HepG2 (cell line): Measurements from ENCODE around the gene CDCP1. TPM values are rescaled to one million over a fixed set of nuclear protein-coding genes. Genes with fewer than 3 reads are reported as not detected.

Experiments used
- ATAC-seq: fragments of 200-7000 bp; cut with Tn5 transposase; 3 replicates; pipeline ENCODE4 v1.9.1; 2020; ENCODE audit warnings: mild to moderate bottlenecking, moderate library complexity
- BruUV-seq: library from RNA; stranded (reverse); fragments of 400-500 nt; replicated peaks from 2 replicates; lab custom pipeline; 2021; lab: Mats Ljungman, UMichigan
- CTCF ChIA-PET: fragments of 300-600 bp; formaldehyde crosslinking; extraction: SDS; loops from one replicate; lab custom pipeline; 2021; ENCODE audit warnings: low total read pairs, inconsistent platforms, low intra/inter-chr PET ratio; lab: Yijun Ruan, JAX
- POLR2A ChIA-PET: fragments of 350-600 bp; sonication (Branson Sonifier 250); formaldehyde crosslinking; loops from one replicate; lab custom pipeline; 2020; ENCODE audit warnings: antibody characterized with exemption, inconsistent platforms; lab: Yijun Ruan, JAX
- DNase-seq: peaks from one replicate; pipeline ENCODE4 v3.0.0-alpha.2; 2015; ENCODE audit warnings: low spot score
- FAIRE-seq: peaks from 3 replicates; lab custom pipeline; 2011; peaks lifted over from hg19 to GRCh38; lab: Jason Lieb, UNC
- H2AFZ ChIP-seq: one replicate; pipeline ENCODE4 v1.6.1; 2011; ENCODE audit warnings: low read length, inconsistent platforms
- H3K27ac ChIP-seq: fragments of 300-600 bp; 3 replicates; pipeline ENCODE4 v1.8.0; 2011; ENCODE audit warnings: mixed run types, mild to moderate bottlenecking, mixed read lengths, low read length, inconsistent platforms; ENCODE audit not compliant: insufficient read depth; ENCODE audit errors: extremely low read length
- H3K27me3 ChIP-seq, 2 experiments: fragments of 200-600 bp in 1 of 2; 2 replicates in 1 of 2; 3 replicates in 1 of 2; pipeline versions ENCODE4 v1.6.0 to v1.8.0; 2011; ENCODE audit warnings: low read length in 2 of 2, mild to moderate bottlenecking in 2 of 2, moderate library complexity in 2 of 2, inconsistent platforms in 1 of 2; ENCODE audit not compliant: insufficient read depth in 2 of 2, control insufficient read depth in 1 of 2
- H3K36me3 ChIP-seq, 2 experiments: fragments of 200-600 bp in 1 of 2; replicated peaks in 1 of 2; 2 replicates in 1 of 2; 3 replicates in 1 of 2; pipeline versions ENCODE4 v1.5.1 to v1.8.0; 2011; ENCODE audit warnings: low read length in 2 of 2, inconsistent platforms in 1 of 2; ENCODE audit not compliant: insufficient read depth in 2 of 2, control insufficient read depth in 1 of 2
- H3K4me1 ChIP-seq: 2 replicates; pipeline ENCODE4 v1.5.1; 2012; ENCODE audit warnings: low read length, inconsistent platforms; ENCODE audit not compliant: insufficient read depth
- H3K4me2 ChIP-seq: 2 replicates; pipeline ENCODE4 v1.6.0; 2011; ENCODE audit warnings: low read depth, low read length, inconsistent platforms
- H3K4me3 ChIP-seq, 3 experiments: fragments of 200-600 bp in 1 of 3; sonication (generic), shearing (Covaris generic) in 1 of 3; replicated peaks in 1 of 3; 2 replicates each; pipeline ENCODE4 v1.5.1; 2011 to 2016; ENCODE audit warnings: low read length in 3 of 3, inconsistent platforms in 2 of 3, low read depth in 2 of 3, mild to moderate bottlenecking in 2 of 3, control low read depth in 1 of 3, mixed read lengths in 1 of 3; ENCODE audit not compliant: insufficient read depth in 1 of 3
- H3K79me2 ChIP-seq: one replicate; pipeline ENCODE4 v1.6.1; 2011; ENCODE audit warnings: low read length, inconsistent platforms; ENCODE audit not compliant: insufficient read depth
- H3K9ac ChIP-seq: 2 replicates; pipeline ENCODE4 v1.6.0; 2011; ENCODE audit warnings: mild to moderate bottlenecking, low read depth, low read length, inconsistent platforms; ENCODE audit not compliant: insufficient read depth
- H3K9me3 ChIP-seq: 2 replicates; pipeline ENCODE4 v1.5.1; 2012; ENCODE audit warnings: mild to moderate bottlenecking, low read length
- H4K20me1 ChIP-seq: 2 replicates; pipeline ENCODE4 v1.6.0; 2011; ENCODE audit warnings: inconsistent platforms, mild to moderate bottlenecking, low read length, moderate library complexity; ENCODE audit not compliant: insufficient read depth
- BCL3 ChIP-seq: sonication (generic); formaldehyde crosslinking; IDR thresholded peaks from 2 replicates; pipeline ENCODE4 v1.5.1; 2020; ENCODE audit warnings: mild to moderate bottlenecking, missing genetic modification reagents, moderate library complexity
- E2F5 ChIP-seq: sonication (generic); formaldehyde crosslinking; conservative IDR thresholded peaks from 2 replicates; pipeline ENCODE4 v1.4.0; 2020; ENCODE audit warnings: missing genetic modification reagents
- FOXA1 ChIP-seq, 2 experiments: fragments of 450-650 bp in 1 of 2; sonication (generic) in 1 of 2; formaldehyde crosslinking in 1 of 2; IDR thresholded peaks; 2 replicates each; pipeline versions ENCODE4 v1.4.0 to v1.6.1; 2016 to 2020; ENCODE audit warnings: missing genetic modification reagents in 1 of 2
- MED13 ChIP-seq: sonication (generic); formaldehyde crosslinking; IDR thresholded peaks from 2 replicates; pipeline ENCODE4 v1.5.0; 2020; ENCODE audit warnings: missing genetic modification reagents
- MEIS2 ChIP-seq: sonication (generic); formaldehyde crosslinking; IDR thresholded peaks from 2 replicates; pipeline ENCODE4 v1.9.0; 2021; ENCODE audit warnings: mild to moderate bottlenecking, missing genetic modification reagents
- PBX3 ChIP-seq: sonication (generic); formaldehyde crosslinking; IDR thresholded peaks from 2 replicates; pipeline ENCODE4 v1.8.1; 2023; ENCODE audit warnings: missing genetic modification reagents, inconsistent platforms, borderline replicate concordance
- PHF20 ChIP-seq: sonication (generic); formaldehyde crosslinking; IDR thresholded peaks from 2 replicates; pipeline ENCODE4 v1.5.0; 2020; ENCODE audit warnings: mild to moderate bottlenecking, missing genetic modification reagents
- PITX1 ChIP-seq: sonication (generic); formaldehyde crosslinking; IDR thresholded peaks from 2 replicates; pipeline ENCODE4 v1.5.1; 2020; ENCODE audit warnings: mild to moderate bottlenecking, missing genetic modification reagents
- U2AF1 ChIP-seq: fragments of 200-400 bp; formaldehyde crosslinking; optimal IDR thresholded peaks from 2 replicates; pipeline ENCODE3; 2017; ENCODE audit warnings: mild to moderate bottlenecking, low read depth, low read length
- U2AF2 ChIP-seq: fragments of 200-400 bp; formaldehyde crosslinking; IDR thresholded peaks from 2 replicates; pipeline ENCODE4 v1.6.1; 2017; ENCODE audit warnings: low read depth, mild to moderate bottlenecking, low read length
- ZFP62 ChIP-seq: sonication (generic); formaldehyde crosslinking; IDR thresholded peaks from 2 replicates; pipeline ENCODE4 v1.4.0; 2020; ENCODE audit warnings: missing genetic modification reagents
- ZKSCAN8 ChIP-seq: IDR thresholded peaks from 2 replicates; pipeline ENCODE4 v1.6.1; 2016; ENCODE audit warnings: borderline replicate concordance, missing genetic modification reagents, missing compliant biosample characterization
- ZNF235 ChIP-seq: sonication (generic); formaldehyde crosslinking; IDR thresholded peaks from 2 replicates; pipeline ENCODE4 v1.8.1; 2023; ENCODE audit warnings: mild to moderate bottlenecking, missing genetic modification reagents, borderline replicate concordance
- ZNF430 ChIP-seq: sonication (generic); formaldehyde crosslinking; IDR thresholded peaks from 2 replicates; pipeline ENCODE4 v1.9.0; 2021; ENCODE audit warnings: mild to moderate bottlenecking, missing genetic modification reagents
- WGBS: methylation state at CpG from one replicate; pipeline ENCODE4 v1.1.6; 2017; ENCODE audit warnings: low lambda C conversion rate; 5-methylcytosine and 5-hydroxymethylcytosine counted together
- in situ Hi-C: cut with HindIII; loops from 2 replicates; pipeline ENCODE4 v1.10.0; 2017; ENCODE audit warnings: low pct_unique_long_range_greater_than_20kb; ENCODE audit not compliant: extremely low pct_ligation_motif_present
- intact Hi-C: fragments of 100-400 bp; cut with micrococcal nuclease; formaldehyde crosslinking; loops from one replicate; pipeline ENCODE4 v1.10.0; 2022; ENCODE audit not compliant: unreplicated experiment
- polyA plus RNA-seq, 8 experiments: library from polyadenylated mRNA; depleted of rRNA in 3 of 8; stranded (reverse) in 7 of 8; unstranded in 1 of 8; fragments of >200 nt; fragmentation: Illumina TruSeq in 4 of 8; extraction: Trizol in 4 of 8; gene quantifications; 2 replicates each; pipeline versions ENCODE4 v1.2.1 to v1.2.3, GENCODE V29; 2011 to 2016; ENCODE audit warnings: low read depth in 4 of 8, missing spikeins in 1 of 8, mixed read lengths in 1 of 8; ENCODE audit not compliant: insufficient read depth in 1 of 8
- total RNA-seq, 5 experiments: library from RNA; depleted of rRNA; stranded (reverse); fragments of >200 nt; fragmentation: Illumina TruSeq; extraction: Trizol; gene quantifications; 2 replicates each; pipeline ENCODE4 v1.2.3, GENCODE V29; 2016; ENCODE audit warnings: low read depth in 1 of 5

The CDCP1 gene
- total and polyA plus RNA-seq, 2 of the 13 experiments (the other 11 are each of a cell fraction or from before 2014, with no cell fraction given) = 0.11 to 0.18 TPM

GRCh38 chr3:45165497-45166283 lies 19.5 kb upstream of the CDCP1 start:
- H3K4me2 ChIP-seq = no peak overlapping the region
- 44% methylated on average over 10 of the region's 10 CpGs for WGBS

More at GRCh38 chr3:45165497-45166283, 19.5 kb upstream of the CDCP1 start:
- no peak for FAIRE-seq
- in situ Hi-C loops = no loop called here
- no peak overlapping the region for H3K27ac ChIP-seq
- no peak for TF ChIP-seq MEIS2 (CRISPR knock-in tag)
- TF ChIP-seq ZFP62 (CRISPR knock-in tag) = no peak
- no peak for TF ChIP-seq E2F5 (CRISPR knock-in tag)
- no peak for TF ChIP-seq ZNF430
- TF ChIP-seq FOXA1 (IDR thresholded peaks at IDR 0.05) = no peak
- no peak for TF ChIP-seq FOXA1 (CRISPR knock-in tag; IDR thresholded peaks at IDR 0.05)
- TF ChIP-seq PHF20 (CRISPR knock-in tag) = no peak
- no peak for TF ChIP-seq BCL3
- TF ChIP-seq PBX3 (CRISPR knock-in tag) = no peak
- TF ChIP-seq U2AF2 = no peak
- TF ChIP-seq ZKSCAN8 (CRISPR knock-in tag) = no peak
- no peak for TF ChIP-seq MED13
- TF ChIP-seq PITX1 (CRISPR knock-in tag) = no peak
- TF ChIP-seq ZNF235 = no peak
- no peak for TF ChIP-seq U2AF1
- TF ChIP-seq, all 625 proteins: peak for 0
- Histone ChIP-seq H3K27me3 (peaks cover 1 to 5% of the 10 kb centered on the region in 2 experiments; a peak in 2 of 5 replicates), H3K79me2 (no peaks in the 10 kb centered on the region), H2AFZ (no peak overlapping the region), H3K4me3 (no peak overlapping the region), H3K9me3 (no peaks in the 10 kb centered on the region), H3K4me1 (no peaks in the 10 kb centered on the region), H3K9ac (no peak overlapping the region), H3K36me3 (no peaks in the 10 kb centered on the region), H4K20me1 (no peaks in the 10 kb centered on the region)
- ChIA-PET CTCF (no interaction called here), POLR2A (no interaction called here)
- DNase-seq (no peak), ATAC-seq (no peak)
- intact Hi-C loops = no loop called here
- BruUV-seq = no TSS peak
